Measurements from ENCODE around the gene IGSF9. TPM values are rescaled to one million over a fixed set of nuclear protein-coding genes. Genes with fewer than 3 reads are reported as not detected.

Gene IGSF9
- total and polyA plus RNA-seq, 4 donors, result 0.14 to 21.3 (median 16.1) TPM

DNA sequence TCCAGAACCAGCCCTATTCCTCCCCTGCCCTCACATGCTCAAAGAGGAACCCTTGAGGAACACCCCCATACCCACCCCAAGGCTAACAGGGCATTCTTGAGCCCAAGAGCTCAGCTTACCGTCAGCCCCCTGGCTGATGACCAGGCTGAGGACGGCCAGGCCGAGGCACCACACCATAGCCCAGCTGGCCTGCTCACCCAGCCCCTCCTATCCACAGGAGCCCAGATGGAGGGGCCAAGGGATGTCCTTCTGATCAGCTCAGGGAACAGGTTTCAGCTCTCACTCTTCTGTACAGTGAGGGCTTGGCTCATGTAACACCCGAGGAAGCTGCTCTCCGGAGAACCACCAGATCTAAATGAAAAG is 2.2 kb downstream of the IGSF9 start:
- Histone ChIP-seq H3K27ac (ENCODE audit: low read depth in 1 of 2, low read length in 2 of 2) (no peak overlapping the region), H3K9me3 (ENCODE audit: control insufficient read depth in 4 of 4, low read length in 3 of 4) (no peaks in the 10 kb centered on the region), H3K9ac (ENCODE audit: low read depth in 1 of 2, low read length in 2 of 2) (no peak overlapping the region), H3K27me3 (ENCODE audit: control insufficient read depth in 4 of 4, insufficient read depth in 4 of 4, low read length in 3 of 4) (no peaks in the 10 kb centered on the region), H3K4me3 (ENCODE audit: low read depth in 1 of 3, low read length in 3 of 3) (no peak overlapping the region), H3K36me3 (ENCODE audit: control insufficient read depth in 4 of 4, insufficient read depth in 3 of 4, low read depth in 1 of 4, low read length in 3 of 4) (no peaks in the 10 kb centered on the region), H3K4me1 (ENCODE audit: control insufficient read depth in 4 of 4, insufficient read depth in 4 of 4, low read length in 3 of 4) (peaks cover 8 to 45% (median 21%) of the 10 kb centered on the region in 4 donors)
- no peak for DNase-seq (ENCODE audit: low spot score)
- TF ChIP-seq GABPA (IDR thresholded peaks at IDR 0.05 in 1 of 2, conservative IDR thresholded peaks at IDR 0.05 in 1 of 2), result no peak
- WGBS, result 80% methylated on average over 5 of the region's 5 CpGs

DNA sequence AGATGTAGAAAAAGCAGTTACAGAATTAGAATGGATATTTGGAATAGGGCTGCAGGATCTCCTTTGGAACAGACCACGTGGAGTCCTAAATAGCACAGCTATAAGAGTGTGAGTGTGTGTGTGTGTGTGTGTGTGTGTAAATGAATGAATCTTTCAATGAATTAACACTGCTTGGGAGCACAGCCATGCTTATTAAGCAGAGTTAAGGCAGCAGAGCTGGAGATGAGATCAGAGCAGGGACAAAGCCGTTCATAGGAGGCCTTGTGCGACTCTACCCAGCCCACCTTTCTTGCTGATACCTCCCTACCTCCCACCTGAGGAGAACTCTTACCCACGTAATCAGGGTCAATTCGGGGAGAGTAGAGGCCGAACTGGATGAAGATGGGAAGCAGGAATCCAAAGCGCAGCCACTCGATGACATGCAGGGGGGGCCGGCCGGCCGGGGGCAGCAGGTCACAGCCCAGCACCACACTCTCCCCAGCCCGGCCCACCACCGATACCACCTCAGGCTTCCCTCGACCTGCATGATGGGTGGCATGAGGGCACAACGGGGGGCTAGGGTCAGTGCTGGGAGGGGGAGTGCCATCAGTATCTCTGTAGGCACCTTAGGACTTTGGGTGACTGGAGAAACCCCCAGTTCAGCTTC is 2.7 kb downstream of the IGSF9 start:
- Histone ChIP-seq H3K4me1 (ENCODE audit: control insufficient read depth in 4 of 4, insufficient read depth in 4 of 4, low read length in 3 of 4) (peaks cover 8 to 45% (median 23%) of the 10 kb centered on the region in 4 donors), H3K9me3 (ENCODE audit: control insufficient read depth in 4 of 4, low read length in 3 of 4) (no peaks in the 10 kb centered on the region), H3K36me3 (ENCODE audit: control insufficient read depth in 4 of 4, insufficient read depth in 3 of 4, low read depth in 1 of 4, low read length in 3 of 4) (no peaks in the 10 kb centered on the region), H3K9ac (ENCODE audit: low read depth in 1 of 2, low read length in 2 of 2) (no peak overlapping the region), H3K27me3 (ENCODE audit: control insufficient read depth in 4 of 4, insufficient read depth in 4 of 4, low read length in 3 of 4) (no peaks in the 10 kb centered on the region), H3K27ac (ENCODE audit: low read depth in 1 of 2, low read length in 2 of 2) (no peak overlapping the region), H3K4me3 (ENCODE audit: low read depth in 1 of 3, low read length in 3 of 3) (no peak overlapping the region)
- TF ChIP-seq RXRA (IDR thresholded peaks at IDR 0.05) (no peak), EGR1 (IDR thresholded peaks at IDR 0.05; ENCODE audit: low read depth in 2 of 2) (no peak), RAD21 (IDR thresholded peaks at IDR 0.05) (no peak), ATF3 (IDR thresholded peaks at IDR 0.05) (no peak), ZBTB33 (IDR thresholded peaks at IDR 0.05) (no peak), TAF1 (conservative IDR thresholded peaks at IDR 0.05) (no peak), FOXA1 (IDR thresholded peaks at IDR 0.05) (no peak), GABPA (IDR thresholded peaks at IDR 0.05 in 1 of 2, conservative IDR thresholded peaks at IDR 0.05 in 1 of 2) (no peak), FOXA2 (IDR thresholded peaks at IDR 0.05) (no peak), NR2F2 (IDR thresholded peaks at IDR 0.05) (no peak), HNF4G (IDR thresholded peaks at IDR 0.05) (no peak), JUND (IDR thresholded peaks at IDR 0.05) (no peak), YY1 (IDR thresholded peaks at IDR 0.05) (no peak), SP1 (IDR thresholded peaks at IDR 0.05) (no peak), HNF4A (conservative IDR thresholded peaks at IDR 0.05) (no peak)
- TF ChIP-seq, protein P1, sequence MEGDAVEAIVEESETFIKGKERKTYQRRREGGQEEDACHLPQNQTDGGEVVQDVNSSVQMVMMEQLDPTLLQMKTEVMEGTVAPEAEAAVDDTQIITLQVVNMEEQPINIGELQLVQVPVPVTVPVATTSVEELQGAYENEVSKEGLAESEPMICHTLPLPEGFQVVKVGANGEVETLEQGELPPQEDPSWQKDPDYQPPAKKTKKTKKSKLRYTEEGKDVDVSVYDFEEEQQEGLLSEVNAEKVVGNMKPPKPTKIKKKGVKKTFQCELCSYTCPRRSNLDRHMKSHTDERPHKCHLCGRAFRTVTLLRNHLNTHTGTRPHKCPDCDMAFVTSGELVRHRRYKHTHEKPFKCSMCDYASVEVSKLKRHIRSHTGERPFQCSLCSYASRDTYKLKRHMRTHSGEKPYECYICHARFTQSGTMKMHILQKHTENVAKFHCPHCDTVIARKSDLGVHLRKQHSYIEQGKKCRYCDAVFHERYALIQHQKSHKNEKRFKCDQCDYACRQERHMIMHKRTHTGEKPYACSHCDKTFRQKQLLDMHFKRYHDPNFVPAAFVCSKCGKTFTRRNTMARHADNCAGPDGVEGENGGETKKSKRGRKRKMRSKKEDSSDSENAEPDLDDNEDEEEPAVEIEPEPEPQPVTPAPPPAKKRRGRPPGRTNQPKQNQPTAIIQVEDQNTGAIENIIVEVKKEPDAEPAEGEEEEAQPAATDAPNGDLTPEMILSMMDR (IDR thresholded peaks at IDR 0.05; ENCODE audit: low read depth, low read length, missing input control), result no peak
- TF ChIP-seq, protein P2, sequence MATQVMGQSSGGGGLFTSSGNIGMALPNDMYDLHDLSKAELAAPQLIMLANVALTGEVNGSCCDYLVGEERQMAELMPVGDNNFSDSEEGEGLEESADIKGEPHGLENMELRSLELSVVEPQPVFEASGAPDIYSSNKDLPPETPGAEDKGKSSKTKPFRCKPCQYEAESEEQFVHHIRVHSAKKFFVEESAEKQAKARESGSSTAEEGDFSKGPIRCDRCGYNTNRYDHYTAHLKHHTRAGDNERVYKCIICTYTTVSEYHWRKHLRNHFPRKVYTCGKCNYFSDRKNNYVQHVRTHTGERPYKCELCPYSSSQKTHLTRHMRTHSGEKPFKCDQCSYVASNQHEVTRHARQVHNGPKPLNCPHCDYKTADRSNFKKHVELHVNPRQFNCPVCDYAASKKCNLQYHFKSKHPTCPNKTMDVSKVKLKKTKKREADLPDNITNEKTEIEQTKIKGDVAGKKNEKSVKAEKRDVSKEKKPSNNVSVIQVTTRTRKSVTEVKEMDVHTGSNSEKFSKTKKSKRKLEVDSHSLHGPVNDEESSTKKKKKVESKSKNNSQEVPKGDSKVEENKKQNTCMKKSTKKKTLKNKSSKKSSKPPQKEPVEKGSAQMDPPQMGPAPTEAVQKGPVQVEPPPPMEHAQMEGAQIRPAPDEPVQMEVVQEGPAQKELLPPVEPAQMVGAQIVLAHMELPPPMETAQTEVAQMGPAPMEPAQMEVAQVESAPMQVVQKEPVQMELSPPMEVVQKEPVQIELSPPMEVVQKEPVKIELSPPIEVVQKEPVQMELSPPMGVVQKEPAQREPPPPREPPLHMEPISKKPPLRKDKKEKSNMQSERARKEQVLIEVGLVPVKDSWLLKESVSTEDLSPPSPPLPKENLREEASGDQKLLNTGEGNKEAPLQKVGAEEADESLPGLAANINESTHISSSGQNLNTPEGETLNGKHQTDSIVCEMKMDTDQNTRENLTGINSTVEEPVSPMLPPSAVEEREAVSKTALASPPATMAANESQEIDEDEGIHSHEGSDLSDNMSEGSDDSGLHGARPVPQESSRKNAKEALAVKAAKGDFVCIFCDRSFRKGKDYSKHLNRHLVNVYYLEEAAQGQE (IDR thresholded peaks at IDR 0.05), result no peak
- TF ChIP-seq, protein P3, sequence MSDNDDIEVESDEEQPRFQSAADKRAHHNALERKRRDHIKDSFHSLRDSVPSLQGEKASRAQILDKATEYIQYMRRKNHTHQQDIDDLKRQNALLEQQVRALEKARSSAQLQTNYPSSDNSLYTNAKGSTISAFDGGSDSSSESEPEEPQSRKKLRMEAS (IDR thresholded peaks at IDR 0.05), result no peak
- DNase-seq (ENCODE audit: low spot score), result no peak
- 92% methylated on average over 15 of the region's 15 CpGs for WGBS
